Left ventricle myocardium superior (tissue), 1 donor: ENCODE data around the gene C14orf180. TPM values are rescaled to one million over a fixed set of nuclear protein-coding genes. Genes with fewer than 3 reads are reported as not detected.
"Not testable (repeated sequence)": the region's sequence is repeated elsewhere in the genome, so short reads cannot be mapped to it uniquely, and the experiment has no call there.

ENCODE experiments used
- ATAC-seq: fragments of 200-7000 bp; cut with Tn5 transposase; one replicate; pipeline ENCODE4 v1.9.1; 2020; ENCODE audit warnings: mild to moderate bottlenecking, moderate library complexity
- DNase-seq: peaks from one replicate; pipeline ENCODE4 v3.0.0-alpha.2; 2020
- intact Hi-C: fragments of 100-400 bp; cut with micrococcal nuclease; formaldehyde crosslinking; loops from one replicate; pipeline ENCODE4 v1.11.0; 2022
- total RNA-seq: library from RNA; stranded (reverse); fragmentation: NEBNext Ultra II Directional; extraction: Animal tissue kit (Norgen Biotek cat#: 25700); gene quantifications from one replicate; pipeline ENCODE4 v1.2.1, GENCODE V29; 2021
- donor health status: DM: no; HTN: yes; CAD: no; lungs with severe emphysema.

Gene C14orf180
- total RNA-seq, 1 donor from 2014 or later, result 53.8 TPM

DNA sequence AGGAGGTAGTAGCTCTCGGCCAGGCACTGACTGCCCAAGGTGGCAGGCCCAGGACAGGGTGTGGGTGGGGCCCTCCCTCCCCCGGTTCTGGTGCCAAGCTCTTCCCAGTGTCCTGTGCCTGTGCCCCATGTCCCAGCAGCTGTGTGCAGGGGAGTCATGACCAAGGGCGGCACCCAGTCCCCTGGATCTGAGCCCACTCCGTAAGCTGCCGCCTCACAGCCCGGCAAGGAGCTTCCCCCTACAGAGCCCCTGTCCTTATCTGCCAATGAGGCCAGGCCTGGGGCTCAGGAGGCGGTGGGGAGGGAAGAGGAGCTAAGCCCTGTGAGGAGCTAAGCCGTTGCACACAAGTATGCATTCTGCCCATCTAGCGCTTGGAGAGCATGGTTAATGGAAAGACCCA is 5.6 kb upstream of the C14orf180 start:
- peak; percentile 66 for DNase-seq
- ATAC-seq, result peak; percentile 72
- intact Hi-C loops, result no loop called here

- DNase-seq (no peak), ATAC-seq (no peak)
- intact Hi-C loops, result no loop called here
These were observed 5.0 kb upstream of the C14orf180 start for GRCh38 chr14:104574536-104574935.

GRCh38 chr14:104574978-104575583 is 4.5 kb upstream of the C14orf180 start:
- ATAC-seq, result no peak
- DNase-seq, result no peak
- intact Hi-C loops, result no loop called here

DNA sequence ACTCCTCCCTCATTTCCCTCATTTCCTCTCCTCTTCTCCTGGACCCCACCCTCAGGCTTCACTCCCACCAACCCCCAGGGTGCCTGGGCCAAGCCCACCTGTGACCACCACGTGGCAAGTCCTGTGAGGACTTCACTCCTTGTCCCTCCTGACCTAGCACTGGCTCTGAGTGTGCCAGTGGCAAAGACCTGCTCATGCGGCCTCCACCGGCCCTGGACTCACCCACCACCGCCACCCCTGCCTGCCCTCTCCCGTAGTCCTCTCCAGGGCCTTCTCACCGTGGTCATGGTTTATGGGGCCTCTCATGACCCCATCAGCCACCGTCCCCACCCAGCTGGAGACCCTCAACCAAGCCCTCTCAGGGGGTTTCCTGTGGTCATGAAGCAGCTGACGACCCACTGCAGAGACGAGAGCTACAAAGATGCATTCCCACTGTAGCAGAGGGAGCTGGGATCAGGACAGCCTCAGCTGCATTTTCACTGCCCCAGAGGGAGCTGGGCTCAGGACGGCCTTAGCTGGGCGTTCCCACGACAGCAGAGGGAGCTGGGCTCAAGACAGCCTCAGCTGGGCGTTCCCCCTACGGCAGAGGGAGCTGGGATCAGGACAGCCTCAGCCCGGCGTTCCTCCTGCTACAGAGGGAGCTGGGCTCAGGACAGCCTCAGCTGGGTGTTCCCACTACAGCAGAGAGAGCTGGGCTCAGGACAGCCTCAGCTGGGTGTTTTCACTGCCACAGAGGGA is 3.2 kb upstream of the C14orf180 start:
- intact Hi-C loops, result no loop called here
- ATAC-seq, result no peak
- DNase-seq, result no peak

GRCh38 chr14:104576970-104577332 is 2.6 kb upstream of the C14orf180 start:
- ATAC-seq (no peak), DNase-seq (no peak)
- intact Hi-C loops, result no loop called here

- ATAC-seq, result no peak
- intact Hi-C loops, result no loop called here
- DNase-seq, result no peak
These were observed 2.1 kb upstream of the C14orf180 start for GRCh38 chr14:104577426-104577825.

DNA sequence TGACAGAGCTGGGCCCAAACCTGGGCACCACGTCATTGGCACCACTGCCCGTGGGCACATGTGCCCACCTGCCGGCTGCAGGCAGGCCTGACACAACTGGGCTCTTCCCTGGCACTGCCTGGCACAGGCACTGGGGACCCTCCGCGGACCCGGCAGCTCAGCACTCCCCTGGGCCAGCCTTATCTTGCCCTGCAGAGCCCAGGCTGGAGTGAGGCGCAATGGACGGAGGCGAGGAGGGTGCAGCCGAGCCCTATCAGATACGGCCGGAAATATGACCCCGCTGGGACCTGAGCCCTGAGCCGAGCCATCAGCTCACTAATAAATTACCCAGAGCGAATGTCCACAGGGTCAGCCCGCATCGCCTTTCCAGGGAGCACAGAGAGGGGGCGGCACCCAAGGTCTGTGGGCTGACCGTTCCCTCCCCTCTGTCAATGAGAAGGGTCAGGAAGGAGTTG is 1.7 kb upstream of the C14orf180 start:
- ATAC-seq, result no peak
- intact Hi-C loops, result no loop called here
- no peak for DNase-seq

GRCh38 chr14:104578321-104578720 is 1.2 kb upstream of the C14orf180 start:
- intact Hi-C loops, result no loop called here
- no peak for DNase-seq
- no peak for ATAC-seq

GRCh38 chr14:104579939-104580338 is 375 bp downstream of the C14orf180 start:
- DNase-seq, ATAC-seq, intact Hi-C loops: not testable (repeated sequence)

DNA sequence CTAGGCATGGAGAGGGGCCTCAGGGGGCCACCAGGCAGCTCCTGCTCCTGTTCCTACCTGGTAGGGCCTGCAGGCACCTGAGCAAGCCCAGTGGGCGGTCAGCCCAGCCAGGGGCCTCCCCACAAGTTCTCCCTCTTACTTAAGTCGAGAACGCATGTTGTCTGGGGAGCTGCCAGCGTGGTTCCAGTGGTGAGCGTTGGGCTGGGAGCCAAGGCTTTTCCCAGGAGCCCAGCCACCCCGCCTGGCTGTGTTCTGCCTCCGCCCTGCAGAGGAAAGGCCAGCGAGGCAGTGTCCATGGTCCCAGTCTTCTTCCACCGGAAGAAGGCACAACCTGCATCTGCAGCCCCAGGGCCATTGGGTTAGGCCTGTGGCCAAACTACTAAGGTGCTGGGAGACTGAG is 1.4 kb downstream of the C14orf180 start:
- ATAC-seq, result peak; percentile 46

DNA sequence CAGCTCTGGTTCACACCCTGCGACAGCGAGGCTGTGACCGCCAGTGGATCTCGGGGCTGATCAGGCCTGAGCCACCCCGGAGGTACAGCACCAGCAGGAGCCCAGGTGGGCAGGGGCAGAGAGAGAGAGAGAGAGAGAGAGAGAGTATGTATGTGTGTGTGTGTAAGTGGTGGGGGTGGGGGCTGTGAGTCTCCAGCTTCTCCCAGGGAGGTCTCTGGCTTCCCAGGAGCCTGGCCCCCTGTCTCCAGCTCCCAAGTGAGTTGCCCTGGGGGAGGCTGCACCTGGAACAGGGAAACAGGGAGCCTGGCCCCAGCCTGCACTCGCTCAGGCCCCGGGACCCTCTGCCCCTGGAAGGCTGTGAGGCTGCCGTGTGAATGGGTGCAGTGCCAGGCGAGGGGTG is 2.0 kb downstream of the C14orf180 start:
- ATAC-seq, result no peak
- intact Hi-C loops, result no loop called here
- DNase-seq, result no peak

More for the DNA sequence above, 1.4 kb downstream of the C14orf180 start:
- intact Hi-C loops, result no loop called here
- DNase-seq, result peak; percentile 91

DNA sequence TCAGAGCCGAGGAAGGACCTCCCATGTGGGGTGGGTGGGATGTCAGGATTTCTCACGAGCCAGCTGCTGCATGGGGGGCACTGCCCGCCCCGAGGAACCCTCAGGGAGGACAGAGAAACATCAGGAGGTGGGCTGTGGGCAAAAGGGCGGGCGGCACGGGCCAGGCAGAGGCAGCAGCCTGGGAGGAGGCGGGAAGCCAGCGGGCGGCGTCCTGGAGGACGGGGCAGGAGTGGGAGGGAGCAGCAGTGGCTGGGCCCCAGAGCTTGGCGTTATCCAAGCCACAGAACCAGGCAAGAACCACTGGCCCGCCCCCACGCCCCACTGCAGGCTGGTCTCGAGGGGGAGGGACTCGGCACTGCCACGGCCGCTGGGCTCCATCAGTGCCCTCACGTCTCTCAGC is 2.4 kb downstream of the C14orf180 start:
- peak; percentile 91 for DNase-seq
- intact Hi-C loops, result no loop called here

GRCh38 chr14:104582662-104583061 is 3.1 kb downstream of the C14orf180 start:
- peak; percentile 65 for ATAC-seq
- DNase-seq, result peak; percentile 90
- intact Hi-C loops, result no loop called here

More for the DNA sequence above, 2.4 kb downstream of the C14orf180 start:
- peak; percentile 65 for ATAC-seq

GRCh38 chr14:104583424-104584306 is 4.1 kb downstream of the C14orf180 start:
- DNase-seq (no peak), ATAC-seq (no peak)
- intact Hi-C loops, result no loop called here

DNA sequence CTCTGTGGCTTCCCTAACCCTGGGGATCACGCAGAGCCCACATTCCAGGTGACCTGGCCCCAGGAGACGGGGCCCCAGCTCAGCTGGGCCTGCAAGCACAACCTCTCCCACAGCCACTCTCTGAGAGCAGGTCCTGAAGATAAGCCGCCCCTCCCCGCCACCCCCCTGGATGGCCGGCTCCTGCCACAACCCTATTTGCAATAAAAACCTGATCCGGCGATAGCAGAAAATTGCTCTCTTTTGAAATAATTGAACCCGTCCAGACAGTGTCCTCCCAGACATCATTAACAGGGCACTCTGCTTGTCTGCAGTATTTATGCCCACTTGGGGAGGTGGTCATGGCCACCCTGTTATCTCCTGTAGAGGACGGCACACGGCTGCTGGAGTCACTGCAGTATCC is 5.0 kb downstream of the C14orf180 start:
- intact Hi-C loops, result no loop called here
- no peak for DNase-seq
- ATAC-seq, result no peak

DNA sequence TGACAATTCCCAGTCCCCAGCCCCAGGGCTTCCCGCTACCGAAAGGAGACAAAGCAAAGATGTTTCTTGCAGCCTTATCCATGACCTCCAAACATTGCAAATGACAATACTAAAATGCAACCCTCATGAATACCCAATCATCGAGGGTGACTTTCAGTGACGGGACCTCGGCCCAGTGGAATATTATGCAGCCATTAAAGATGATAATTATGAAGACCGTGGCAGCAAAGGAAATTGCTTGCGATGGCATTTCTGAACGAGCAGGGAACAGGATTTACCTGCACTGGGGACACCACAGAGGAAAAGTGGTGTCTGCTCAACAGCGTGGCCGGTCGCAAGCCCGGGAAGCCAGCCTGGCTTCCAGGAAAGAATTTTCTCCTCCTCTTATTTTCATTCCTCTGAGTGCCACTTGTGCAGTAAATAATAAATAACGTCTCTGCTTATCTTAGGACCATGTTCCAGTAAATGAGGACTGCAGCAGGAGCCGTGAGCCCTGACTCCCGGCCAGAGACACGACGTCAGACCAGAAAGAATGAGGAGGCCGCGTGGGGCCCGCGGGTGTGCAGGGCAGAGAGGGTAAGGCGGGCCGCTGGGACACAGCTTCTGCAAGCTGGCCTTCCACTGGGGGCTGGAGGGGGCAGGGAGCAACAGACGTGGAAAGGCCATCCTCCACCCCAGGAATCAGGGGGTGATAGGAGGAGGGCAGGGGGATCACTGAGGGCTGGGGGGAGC is 6.6 kb downstream of the C14orf180 start:
- peak; percentile 83 for DNase-seq
- intact Hi-C loops, result no loop called here
- peak; percentile 36 for ATAC-seq

DNA sequence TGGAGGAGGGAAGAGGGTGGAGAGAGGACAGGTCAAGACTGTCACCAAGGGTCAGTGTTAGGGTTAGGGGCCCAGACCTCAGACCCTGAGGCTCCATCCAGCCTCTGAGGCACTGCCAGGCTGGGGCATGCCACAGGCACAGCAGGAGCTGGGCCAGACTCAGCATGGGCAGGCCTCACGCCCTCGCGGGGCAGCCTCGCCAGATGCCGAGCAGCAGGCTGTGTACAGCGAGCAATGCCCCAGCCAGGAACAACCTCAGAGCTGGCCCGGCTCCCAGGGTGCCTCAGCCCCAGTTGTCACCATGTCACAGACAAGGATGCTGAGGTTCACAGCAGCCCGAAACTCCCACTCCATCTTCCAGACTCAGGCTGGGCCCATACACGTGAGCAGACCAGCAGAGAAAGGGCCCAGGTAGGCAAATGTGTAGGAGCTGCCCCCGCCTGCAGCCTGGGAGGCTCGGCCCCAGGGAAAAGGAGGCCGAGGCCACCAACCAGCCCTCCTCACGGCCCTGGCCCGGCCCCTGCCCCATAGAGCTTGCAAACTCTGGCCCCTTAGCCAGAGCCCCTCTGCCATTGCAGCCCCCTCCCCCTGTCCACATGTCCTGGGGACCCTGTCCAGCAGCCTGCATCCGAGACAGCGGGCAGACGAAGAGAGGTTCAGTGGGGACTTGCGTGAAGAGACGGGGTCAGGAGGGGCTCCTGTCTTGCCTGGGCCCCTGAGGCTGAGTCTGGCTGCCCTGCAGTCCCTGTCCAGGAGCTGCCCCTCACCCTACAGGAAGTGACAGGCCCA is 7.5 kb downstream of the C14orf180 start:
- intact Hi-C loops, result no loop called here
- ATAC-seq, result peak; percentile 55
- DNase-seq, result peak; percentile 90

GRCh38 chr14:104587641-104588040 is 8.1 kb downstream of the C14orf180 start:
- ATAC-seq (no peak), DNase-seq (no peak)
- intact Hi-C loops, result no loop called here
